Measurements from ENCODE around the gene KIAA0586.
"Not testable (repeated sequence)": the region's sequence is repeated elsewhere in the genome, so short reads cannot be mapped to it uniquely, and the experiment has no call there.

Gene KIAA0586

GRCh38 chr14:58464652-58465051 is 37.1 kb downstream of the KIAA0586 start:
- DNase-seq (ENCODE audit: low read depth, low spot score) = no peak

GRCh38 chr14:58465421-58465820 is 37.9 kb downstream of the KIAA0586 start:
- DNase-seq (ENCODE audit: low read depth, low spot score) = no peak

- DNase-seq (ENCODE audit: low read depth, low spot score) = no peak
Observed at GRCh38 chr14:58466459-58466858, 38.9 kb downstream of the KIAA0586 start.

- no peak for DNase-seq (ENCODE audit: low read depth, low spot score)
Observed at GRCh38 chr14:58467575-58467974, 40.1 kb downstream of the KIAA0586 start.

- no peak for DNase-seq (ENCODE audit: low read depth, low spot score)
Observed at GRCh38 chr14:58469309-58469708, 41.8 kb downstream of the KIAA0586 start.

GRCh38 chr14:58476320-58476719 is 48.8 kb downstream of the KIAA0586 start:
- no peak for DNase-seq (ENCODE audit: low read depth, low spot score)

DNA sequence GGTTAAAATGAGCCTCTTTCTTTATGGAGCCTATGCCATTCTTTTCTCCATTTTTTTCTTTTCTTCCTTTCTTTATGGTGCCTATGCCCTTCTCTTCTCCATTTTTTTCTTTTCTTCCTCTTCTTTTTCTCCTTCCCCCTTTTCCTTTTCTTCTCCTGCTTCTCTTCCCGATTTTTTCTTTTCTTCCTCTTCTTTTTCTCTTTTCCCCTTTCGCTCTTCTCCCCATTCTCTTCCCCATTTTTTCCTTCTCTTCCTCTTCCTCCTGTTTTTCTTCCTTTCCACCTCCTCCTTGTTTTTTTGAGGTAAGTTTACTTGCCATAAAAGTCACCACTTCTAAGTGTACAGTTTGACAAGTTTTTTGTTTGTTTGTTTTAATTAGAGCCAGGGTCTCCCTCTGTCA is 50.1 kb downstream of the KIAA0586 start:
- DNase-seq (ENCODE audit: low read depth, low spot score) = no peak

GRCh38 chr14:58478329-58478728 is 50.8 kb downstream of the KIAA0586 start:
- not testable (repeated sequence) for DNase-seq (ENCODE audit: low read depth, low spot score)

DNA sequence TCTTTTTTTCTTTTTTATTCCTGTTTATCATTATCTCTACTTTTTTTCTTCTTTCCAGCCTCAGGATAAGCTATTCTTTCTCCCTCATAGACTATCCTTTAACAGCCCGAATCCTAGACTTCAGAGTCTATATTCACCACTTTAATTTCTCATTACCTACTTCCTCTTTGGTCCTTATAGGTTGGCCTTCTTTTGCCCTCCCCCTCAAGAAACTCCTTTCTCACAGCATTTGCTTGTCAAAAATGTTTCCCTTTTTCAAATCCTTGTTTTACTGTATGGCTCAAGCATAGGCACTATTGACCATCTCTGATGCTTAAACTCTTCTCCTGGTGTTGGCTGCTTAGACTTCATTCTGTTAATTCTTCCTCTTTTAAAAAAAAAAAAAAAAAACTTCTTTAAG is 52.5 kb downstream of the KIAA0586 start:
- DNase-seq (ENCODE audit: low read depth, low spot score) = no peak

GRCh38 chr14:58484176-58484575 is 56.7 kb downstream of the KIAA0586 start:
- no peak for DNase-seq (ENCODE audit: low read depth, low spot score)

- peak; percentile 13 for DNase-seq (ENCODE audit: low read depth, low spot score)
Observed at GRCh38 chr14:58488550-58488949, 61.0 kb downstream of the KIAA0586 start.

DNA sequence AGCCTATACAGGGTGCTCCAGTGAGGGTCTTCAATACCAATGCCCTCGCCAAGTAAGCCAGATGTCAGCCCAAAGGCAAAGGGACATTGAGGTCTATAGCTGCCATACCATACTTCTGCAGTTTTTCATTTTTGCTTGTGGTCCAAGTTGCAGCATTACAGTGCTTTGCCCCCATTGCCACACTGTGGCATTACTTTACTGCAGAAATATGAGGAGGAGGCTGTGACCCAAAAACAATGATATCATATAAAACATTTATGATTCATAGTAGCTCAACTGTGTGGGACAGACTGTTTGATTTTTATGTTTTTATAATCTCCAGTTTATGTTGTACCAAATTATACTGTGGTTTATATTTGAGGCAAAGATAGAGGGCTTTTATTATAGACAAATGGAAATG is 64.1 kb downstream of the KIAA0586 start:
- no peak for DNase-seq (ENCODE audit: low read depth, low spot score)

GRCh38 chr14:58492044-58492443 is 64.5 kb downstream of the KIAA0586 start:
- DNase-seq (ENCODE audit: low read depth, low spot score) = no peak

GRCh38 chr14:58501214-58501816 is 73.8 kb downstream of the KIAA0586 start:
- no peak for DNase-seq (ENCODE audit: low read depth, low spot score)

DNA sequence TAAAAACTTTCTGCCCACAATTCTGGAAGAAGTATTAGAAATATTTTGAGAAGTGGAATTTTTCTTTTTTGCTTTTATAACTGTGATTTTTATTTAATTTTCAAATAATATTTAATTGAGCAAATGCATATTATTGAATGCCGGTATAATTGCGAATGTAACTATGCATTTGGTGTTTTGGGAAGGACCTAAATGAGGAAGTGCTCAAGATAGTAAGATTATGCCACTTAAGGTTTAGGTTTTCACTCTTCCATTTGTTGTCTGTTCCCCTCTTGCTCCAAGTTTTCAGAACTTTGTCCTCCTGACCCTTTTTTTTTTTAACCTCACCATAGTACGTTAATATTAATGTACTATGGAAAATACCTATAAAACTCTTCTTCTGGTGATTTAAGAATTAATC is 85.8 kb downstream of the KIAA0586 start:
- no peak for DNase-seq (ENCODE audit: low read depth, low spot score)

DNA sequence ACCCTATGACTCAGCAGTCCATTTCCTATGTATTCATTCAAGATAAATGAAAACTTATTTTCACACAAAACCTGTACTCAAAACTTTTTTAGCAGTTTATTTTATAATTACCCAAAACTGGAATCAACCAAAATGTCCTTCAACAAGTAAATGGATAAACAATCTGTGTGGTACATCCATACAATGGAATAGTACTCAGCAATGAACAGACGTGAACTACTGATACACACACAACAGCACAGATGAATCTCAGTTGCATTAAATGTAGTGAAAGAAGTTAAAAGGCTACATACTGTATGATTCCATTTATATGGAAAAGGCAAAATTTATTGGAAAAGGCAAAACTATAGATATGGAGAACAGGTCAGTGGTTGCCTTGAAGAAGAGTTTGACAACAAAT is 90.1 kb downstream of the KIAA0586 start:
- DNase-seq (ENCODE audit: low read depth, low spot score) = no peak

- DNase-seq (ENCODE audit: low read depth, low spot score) = not testable (repeated sequence)
Observed at GRCh38 chr14:58525691-58526090, 98.2 kb downstream of the KIAA0586 start.

DNA sequence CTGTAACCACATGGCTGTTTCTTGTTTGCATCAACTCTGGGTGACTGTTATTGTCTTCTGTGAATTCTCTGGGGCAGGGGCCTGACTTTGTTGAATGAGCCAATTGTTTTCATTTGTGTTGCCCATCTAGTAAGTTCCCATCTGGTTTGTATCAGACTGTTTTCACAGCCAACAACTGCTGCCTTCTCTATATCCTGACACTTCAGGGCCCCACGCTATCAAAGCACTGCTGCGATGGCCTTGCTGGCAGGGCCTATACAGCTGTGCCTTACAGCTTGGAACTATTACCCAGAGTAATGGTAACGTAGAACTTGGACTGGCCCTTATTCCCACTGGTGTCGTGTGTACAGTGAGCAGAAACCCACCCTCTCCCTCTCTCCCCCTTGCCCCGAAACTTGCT is 105.9 kb downstream of the KIAA0586 start:
- DNase-seq (ENCODE audit: low read depth, low spot score) = peak; percentile 63

DNA sequence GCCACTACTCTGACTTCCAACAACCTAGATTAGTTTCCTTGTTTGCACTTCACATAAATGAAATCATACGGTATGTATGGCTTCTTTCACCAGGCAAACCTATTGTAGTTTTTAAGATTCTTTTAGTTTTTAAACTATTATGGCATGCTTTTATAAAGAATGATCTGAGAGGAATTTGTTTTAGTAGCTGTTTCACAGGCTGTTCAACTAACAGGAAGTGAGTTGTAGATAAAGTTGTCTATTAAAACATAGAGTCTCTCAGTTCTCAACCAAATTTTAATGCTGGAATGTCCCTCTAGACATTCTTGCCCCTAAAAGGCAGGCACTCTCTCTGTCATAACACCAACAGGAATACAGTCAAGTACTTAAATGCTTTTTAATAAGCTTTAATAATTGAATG is 107.5 kb downstream of the KIAA0586 start:
- no peak for DNase-seq (ENCODE audit: low read depth, low spot score)

DNA sequence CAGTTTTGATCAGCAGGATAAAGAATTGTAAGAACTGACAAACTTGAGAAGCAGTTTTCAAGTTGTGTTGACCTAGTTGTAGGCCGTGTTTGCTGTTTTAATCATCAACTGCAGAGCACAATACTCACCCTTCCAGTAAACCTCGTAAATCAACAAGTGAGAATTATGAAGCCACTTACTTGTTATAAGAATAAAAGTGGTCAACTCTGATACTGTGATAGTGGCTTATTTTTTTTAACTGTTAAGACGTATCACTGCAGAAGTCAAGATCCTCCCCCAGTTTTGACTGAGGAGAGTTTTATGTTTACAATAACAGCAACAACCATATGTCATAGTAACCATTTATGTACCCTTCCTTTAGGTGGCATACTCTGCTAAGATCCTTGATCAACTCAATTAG is 109.5 kb downstream of the KIAA0586 start:
- no peak for DNase-seq (ENCODE audit: low read depth, low spot score)

DNA sequence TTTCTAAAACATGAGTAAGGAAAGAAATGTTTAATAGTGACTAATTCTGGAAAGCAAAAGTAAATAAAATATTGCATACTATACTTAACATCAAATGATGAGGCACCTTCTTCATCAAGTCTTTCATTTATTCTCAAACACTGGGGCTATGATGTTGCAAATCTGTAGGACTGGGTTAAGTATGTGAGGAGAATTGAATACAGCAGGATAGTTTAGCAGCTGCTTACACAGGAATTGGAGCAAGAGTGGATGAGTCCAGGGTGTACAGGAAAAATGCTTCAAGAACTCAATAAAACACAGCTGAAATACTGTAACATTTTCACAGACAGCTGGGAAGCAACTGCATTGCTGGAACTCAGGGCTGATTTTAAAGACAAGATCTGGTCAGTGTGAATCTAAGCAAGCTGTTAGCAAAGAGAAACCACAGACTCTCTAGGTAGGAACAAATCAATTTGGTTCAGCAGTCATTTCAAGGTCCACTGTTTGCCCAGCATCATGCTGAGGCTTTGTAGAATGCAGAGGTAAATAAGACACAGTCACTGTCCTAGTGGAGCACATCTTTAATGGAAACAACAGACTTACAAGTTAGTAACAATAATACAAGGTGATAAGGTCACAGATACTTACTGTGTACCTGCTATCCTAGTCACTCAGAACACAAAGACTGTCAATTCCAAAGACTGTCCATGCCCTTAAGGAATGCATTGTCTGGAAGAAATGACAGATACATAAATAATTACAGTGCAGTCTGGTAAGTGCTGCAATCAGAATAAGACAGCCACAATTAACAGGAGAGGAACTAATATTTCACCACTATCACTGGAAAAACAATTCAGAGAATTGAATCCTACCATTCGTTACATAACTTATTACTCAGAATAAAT is 113.5 kb downstream of the KIAA0586 start:
- DNase-seq (ENCODE audit: low read depth, low spot score) = no peak

GRCh38 chr14:58541633-58542022 is 114.1 kb downstream of the KIAA0586 start:
- DNase-seq (ENCODE audit: low read depth, low spot score) = no peak

- DNase-seq (ENCODE audit: low read depth, low spot score) = no peak
Observed at GRCh38 chr14:58543253-58543652, 115.7 kb downstream of the KIAA0586 start.

All from brain pericyte (primary cell).